Panc1 (cell line): ENCODE measurements around the gene KCNMA1. TPM values are rescaled to one million over a fixed set of nuclear protein-coding genes. Genes with fewer than 3 reads are reported as not detected.

Source experiments
- ATAC-seq: fragments of 200-7000 bp; cut with Tn5 transposase; 2 replicates; pipeline ENCODE4 v1.9.1; 2020; ENCODE audit warnings: mild to moderate bottlenecking, moderate library complexity
- BruUV-seq: library from RNA; stranded (reverse); fragments of 400-500 nt; replicated peaks from 2 replicates; lab custom pipeline; 2021; lab: Mats Ljungman, UMichigan
- CTCF ChIA-PET: fragments of 300-600 bp; sonication (Branson Sonifier 250); formaldehyde crosslinking; loops from one replicate; lab custom pipeline; 2022; ENCODE audit warnings: antibody characterized with exemption; lab: Charles Lee
- POLR2A ChIA-PET: fragments of 300-600 bp; sonication (Branson Sonifier 250); formaldehyde crosslinking; loops from one replicate; lab custom pipeline; 2022; ENCODE audit warnings: antibody characterized with exemption; lab: Charles Lee
- DNase-seq: peaks from one replicate; pipeline ENCODE4 v3.0.0-alpha.2; 2010; ENCODE audit warnings: low read depth, low spot score
- H3K27ac ChIP-seq: 2 replicates; pipeline ENCODE4 v1.5.1; 2011; ENCODE audit warnings: mild to moderate bottlenecking, low read length, inconsistent platforms
- H3K27me3 ChIP-seq: fragments of 200-500 bp; sonication (Bioruptor generic); 2 replicates; pipeline ENCODE4 v1.6.0; 2014; ENCODE audit warnings: low read length, inconsistent platforms; ENCODE audit not compliant: control insufficient read depth, insufficient read depth
- H3K36me3 ChIP-seq: fragments of 200-500 bp; sonication (Bioruptor generic); 2 replicates; pipeline ENCODE4 v1.5.1; 2014; ENCODE audit warnings: inconsistent platforms, mild to moderate bottlenecking, low read length, moderate library complexity; ENCODE audit not compliant: control insufficient read depth, insufficient read depth
- H3K4me1 ChIP-seq: 2 replicates; pipeline ENCODE4 v1.5.1; 2011; ENCODE audit warnings: inconsistent platforms, mild to moderate bottlenecking, low read length, moderate library complexity; ENCODE audit not compliant: control insufficient read depth, insufficient read depth
- H3K4me3 ChIP-seq, 2 experiments: 2 replicates each; pipeline ENCODE4 v1.5.1; 2011 to 2012; ENCODE audit warnings: low read depth in 2 of 2, low read length in 2 of 2, mild to moderate bottlenecking in 2 of 2, inconsistent platforms in 1 of 2, moderate library complexity in 1 of 2
- H3K9me3 ChIP-seq: fragments of 200-500 bp; sonication (Bioruptor generic); 2 replicates; pipeline ENCODE4 v1.5.1; 2014; ENCODE audit warnings: low read depth, mild to moderate bottlenecking, inconsistent platforms, low read length, moderate library complexity; ENCODE audit not compliant: control insufficient read depth, insufficient read depth
- CTCF ChIP-seq: fragments of 450-650 bp; IDR thresholded peaks from 2 replicates; pipeline ENCODE4 v1.5.1; 2017; ENCODE audit warnings: mild to moderate bottlenecking
- POLR2AphosphoS5 ChIP-seq: IDR thresholded peaks from 2 replicates; pipeline ENCODE4 v1.6.1; 2012; ENCODE audit warnings: mild to moderate bottlenecking, low read depth, low read length, moderate library complexity
- SIN3A ChIP-seq: IDR thresholded peaks from 2 replicates; pipeline ENCODE4 v1.6.1; 2012; ENCODE audit warnings: low read depth, mild to moderate bottlenecking, low read length, moderate library complexity, borderline replicate concordance; ENCODE audit not compliant: insufficient read depth
- TCF7L2 ChIP-seq: IDR thresholded peaks from 2 replicates; pipeline ENCODE4 v1.6.1; 2011; ENCODE audit warnings: mild to moderate bottlenecking, low read depth, low read length, inconsistent platforms
- in situ Hi-C: cut with HindIII; loops from 2 replicates; pipeline ENCODE4 v1.10.0; 2016; ENCODE audit warnings: low sequenced_read_pairs, low pct_unique_long_range_greater_than_20kb
- intact Hi-C: fragments of 100-400 bp; cut with micrococcal nuclease; formaldehyde crosslinking; loops from one replicate; pipeline ENCODE4 v1.10.0; 2022; ENCODE audit not compliant: unreplicated experiment
- total RNA-seq: library from RNA; stranded (reverse); gene quantifications from one replicate; pipeline ENCODE4 v1.2.1, GENCODE V29; 2021; ENCODE audit not compliant: unreplicated experiment
- TF ChIP-seq, protein P1 (sequence below), 2 experiments: IDR thresholded peaks; 2 replicates each; pipeline ENCODE4 v1.6.1; 2011 to 2012; ENCODE audit warnings: low read depth in 2 of 2, control low read depth in 1 of 2, low read length in 1 of 2, mild to moderate bottlenecking in 1 of 2, moderate library complexity in 1 of 2; ENCODE audit not compliant: insufficient read depth in 1 of 2

The KCNMA1 gene
- total RNA-seq, 1 experiment from 2014 or later = 91.9 TPM

DNA sequence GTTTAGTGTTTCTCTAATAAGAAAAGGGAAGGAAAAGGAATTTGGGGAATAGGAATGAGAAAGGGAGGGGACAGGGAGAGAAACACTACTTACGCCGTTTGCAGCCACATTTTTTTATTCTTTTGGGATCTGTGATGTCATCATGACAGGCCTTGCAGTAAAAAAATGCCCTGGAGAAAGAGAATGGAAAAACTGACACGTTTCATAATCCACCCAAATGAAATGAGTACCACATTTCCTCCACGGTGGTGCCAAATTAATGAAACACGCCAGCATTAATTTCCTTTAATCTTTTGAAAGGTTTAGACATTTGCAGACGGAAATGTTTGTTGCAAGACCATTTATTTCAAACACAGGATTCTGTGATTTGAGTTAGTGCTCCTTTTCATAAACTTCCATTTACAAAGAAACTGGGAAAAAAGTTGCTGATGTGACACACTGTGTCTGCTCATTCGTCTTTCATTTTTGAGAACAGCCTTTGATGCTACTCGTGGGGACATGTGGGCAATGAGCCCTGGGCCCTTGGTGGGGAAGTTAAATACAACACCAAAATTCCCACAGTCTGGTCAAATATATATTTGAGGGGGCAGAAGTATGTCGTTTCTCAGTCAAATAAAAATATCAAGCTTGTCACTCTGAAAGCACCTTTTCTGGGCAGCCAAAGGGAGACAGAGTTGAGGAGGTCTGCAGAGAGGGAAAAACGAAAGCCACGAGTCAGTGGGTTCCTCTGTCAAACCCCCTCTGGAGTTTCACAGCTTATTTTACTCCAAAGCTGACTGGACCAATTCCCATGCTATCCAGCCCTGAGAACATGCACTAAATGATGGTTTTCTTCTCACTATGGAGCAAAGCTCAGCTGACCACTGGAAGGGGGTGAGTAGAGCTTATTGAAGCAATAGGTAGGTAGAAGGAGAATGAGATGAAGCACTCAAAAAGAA, 625.5 kb downstream of the KCNMA1 start:
- no peak for DNase-seq
- Histone ChIP-seq H3K27me3 (no peaks in the 10 kb centered on the region), H3K36me3 (no peaks in the 10 kb centered on the region), H3K4me1 (no peaks in the 10 kb centered on the region), H3K9me3 (no peaks in the 10 kb centered on the region), H3K27ac (no peak overlapping the region), H3K4me3 (no peak overlapping the region)
- ChIA-PET CTCF (no interaction called here), POLR2A (no interaction called here)
- in situ Hi-C loops (no loop called here), intact Hi-C loops (no loop called here)
- no TSS peak for BruUV-seq
- no peak for ATAC-seq
- TF ChIP-seq CTCF (no peak), SIN3A (no peak), TCF7L2 (no peak), POLR2AphosphoS5 (no peak)
- TF ChIP-seq, protein P1, sequence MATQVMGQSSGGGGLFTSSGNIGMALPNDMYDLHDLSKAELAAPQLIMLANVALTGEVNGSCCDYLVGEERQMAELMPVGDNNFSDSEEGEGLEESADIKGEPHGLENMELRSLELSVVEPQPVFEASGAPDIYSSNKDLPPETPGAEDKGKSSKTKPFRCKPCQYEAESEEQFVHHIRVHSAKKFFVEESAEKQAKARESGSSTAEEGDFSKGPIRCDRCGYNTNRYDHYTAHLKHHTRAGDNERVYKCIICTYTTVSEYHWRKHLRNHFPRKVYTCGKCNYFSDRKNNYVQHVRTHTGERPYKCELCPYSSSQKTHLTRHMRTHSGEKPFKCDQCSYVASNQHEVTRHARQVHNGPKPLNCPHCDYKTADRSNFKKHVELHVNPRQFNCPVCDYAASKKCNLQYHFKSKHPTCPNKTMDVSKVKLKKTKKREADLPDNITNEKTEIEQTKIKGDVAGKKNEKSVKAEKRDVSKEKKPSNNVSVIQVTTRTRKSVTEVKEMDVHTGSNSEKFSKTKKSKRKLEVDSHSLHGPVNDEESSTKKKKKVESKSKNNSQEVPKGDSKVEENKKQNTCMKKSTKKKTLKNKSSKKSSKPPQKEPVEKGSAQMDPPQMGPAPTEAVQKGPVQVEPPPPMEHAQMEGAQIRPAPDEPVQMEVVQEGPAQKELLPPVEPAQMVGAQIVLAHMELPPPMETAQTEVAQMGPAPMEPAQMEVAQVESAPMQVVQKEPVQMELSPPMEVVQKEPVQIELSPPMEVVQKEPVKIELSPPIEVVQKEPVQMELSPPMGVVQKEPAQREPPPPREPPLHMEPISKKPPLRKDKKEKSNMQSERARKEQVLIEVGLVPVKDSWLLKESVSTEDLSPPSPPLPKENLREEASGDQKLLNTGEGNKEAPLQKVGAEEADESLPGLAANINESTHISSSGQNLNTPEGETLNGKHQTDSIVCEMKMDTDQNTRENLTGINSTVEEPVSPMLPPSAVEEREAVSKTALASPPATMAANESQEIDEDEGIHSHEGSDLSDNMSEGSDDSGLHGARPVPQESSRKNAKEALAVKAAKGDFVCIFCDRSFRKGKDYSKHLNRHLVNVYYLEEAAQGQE (IDR thresholded peaks at IDR 0.05; ENCODE audit: insufficient read depth in 1 of 2, low read depth in 2 of 2, low read length in 1 of 2) = no peak

DNA sequence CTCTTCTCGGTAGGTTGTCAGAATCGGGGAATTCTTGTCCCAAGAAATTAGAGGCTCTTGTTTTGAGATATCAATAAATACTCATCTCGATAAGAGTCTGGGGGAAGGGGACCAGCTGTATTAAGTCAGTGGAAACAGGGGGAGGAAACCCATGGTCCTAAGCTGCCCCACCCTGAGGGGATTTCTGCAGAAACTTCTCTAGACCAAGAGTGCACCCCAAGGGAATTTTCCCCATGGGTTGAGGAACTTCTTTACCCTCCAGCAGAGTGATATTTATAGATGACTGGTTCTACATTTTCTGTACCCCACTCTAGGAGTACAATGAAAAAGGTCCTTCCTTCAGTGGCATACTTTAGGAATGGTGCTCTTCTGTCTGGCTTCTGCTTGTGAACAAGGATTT, 627.2 kb downstream of the KCNMA1 start:
- Histone ChIP-seq H3K4me1 (no peaks in the 10 kb centered on the region), H3K9me3 (no peaks in the 10 kb centered on the region), H3K36me3 (no peaks in the 10 kb centered on the region), H3K27me3 (no peaks in the 10 kb centered on the region), H3K27ac (no peak overlapping the region), H3K4me3 (no peak overlapping the region)
- TF ChIP-seq SIN3A (no peak), POLR2AphosphoS5 (no peak), CTCF (no peak)
- TF ChIP-seq, protein P1 (IDR thresholded peaks at IDR 0.05; ENCODE audit: insufficient read depth in 1 of 2, low read depth in 2 of 2, low read length in 1 of 2) = no peak
- no TSS peak for BruUV-seq
- ChIA-PET CTCF (no interaction called here), POLR2A (no interaction called here)
- in situ Hi-C loops = no loop called here
- no peak for ATAC-seq
- intact Hi-C loops = no loop called here
- DNase-seq = no peak
